NT2/D1 (cell line): ENCODE measurements around the gene OR10H4.

ENCODE experiments used
- SUZ12 ChIP-seq: IDR thresholded peaks from 2 replicates; pipeline ENCODE4 v1.6.1; 2011; ENCODE audit not compliant: insufficient read length, insufficient read depth; ENCODE audit errors: extremely low read depth
- YY1 ChIP-seq: IDR thresholded peaks from 2 replicates; pipeline ENCODE4 v1.6.1; 2011; ENCODE audit not compliant: insufficient read length, insufficient read depth
- ZNF274 ChIP-seq: IDR thresholded peaks from 2 replicates; pipeline ENCODE4 v1.6.1; 2011; ENCODE audit warnings: mild to moderate bottlenecking, low read depth, low read length

DNA sequence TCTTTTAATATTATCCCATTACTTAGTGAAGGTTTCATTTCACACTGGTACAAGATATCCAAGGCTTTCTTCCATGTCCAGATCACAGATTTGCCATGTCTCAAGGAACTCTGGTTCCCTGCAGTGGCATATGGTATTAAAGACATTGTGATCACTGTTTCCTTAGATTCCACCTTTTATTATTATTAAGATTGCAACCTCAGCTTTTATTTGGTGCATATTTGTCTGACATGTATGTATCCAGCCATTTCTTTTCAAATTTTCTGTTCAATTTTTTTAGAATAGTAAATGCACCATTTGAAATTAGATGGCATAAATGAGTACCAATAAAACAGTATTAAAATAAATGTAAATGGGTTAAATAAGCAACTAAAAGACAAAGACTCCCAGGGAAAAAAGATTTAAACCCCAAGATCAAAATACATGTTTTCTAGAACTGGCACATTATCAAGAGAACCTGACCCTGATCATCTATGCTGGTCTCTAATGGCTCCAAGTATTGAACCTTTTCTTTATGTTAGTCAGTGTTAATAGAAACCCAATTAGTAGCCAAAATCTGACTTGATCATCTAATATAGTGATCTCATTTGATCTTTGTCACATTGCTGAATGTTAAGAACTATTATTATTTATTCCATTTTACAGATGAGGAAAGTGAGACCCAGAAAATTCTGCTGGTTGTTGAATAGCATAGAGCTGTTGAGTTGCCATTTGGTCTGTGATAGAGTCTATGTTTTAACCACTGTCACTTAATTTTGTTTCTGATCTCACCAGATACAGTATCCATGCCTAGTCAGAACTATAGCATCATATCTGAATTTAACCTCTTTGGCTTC lies at the start of gene OR10H4:
- no peak for TF ChIP-seq ZNF274
- TF ChIP-seq SUZ12: no peak
- TF ChIP-seq YY1: no peak
